HFFc6 (cell line): ENCODE results near the gene DDX1. TPM values are rescaled to one million over a fixed set of nuclear protein-coding genes. Genes with fewer than 3 reads are reported as not detected.
A peak's percentile ranks its signal among the peaks of the same experiment; 100 is the strongest.

Source experiments
- DNase-seq: peaks from one replicate; pipeline ENCODE4 v3.0.0-alpha.2; 2018
- H3K27ac Mint-ChIP-seq: 2 replicates; pipeline ENCODE4 v1.8.0; 2020; ENCODE audit warnings: mild to moderate bottlenecking, mixed read lengths
- H3K27me3 Mint-ChIP-seq: 2 replicates; pipeline ENCODE4 v1.8.0; 2021; ENCODE audit warnings: mild to moderate bottlenecking, moderate library complexity, mixed read lengths; ENCODE audit not compliant: insufficient read depth
- H3K36me3 Mint-ChIP-seq: 2 replicates; pipeline ENCODE4 v1.8.0; 2021; ENCODE audit warnings: low read depth, mixed read lengths
- H3K4me1 Mint-ChIP-seq: 2 replicates; pipeline ENCODE4 v1.8.0; 2020; ENCODE audit warnings: low read depth, mixed read lengths
- H3K4me3 Mint-ChIP-seq: 2 replicates; pipeline ENCODE4 v1.8.0; 2020; ENCODE audit warnings: mild to moderate bottlenecking, moderate library complexity, mixed read lengths
- H3K9me3 Mint-ChIP-seq: 2 replicates; pipeline ENCODE4 v1.8.0; 2020; ENCODE audit warnings: mild to moderate bottlenecking, mixed read lengths
- total RNA-seq, 6 experiments: library from RNA; stranded (reverse); fragmentation: NEBNext Ultra II Directional; extraction: Animal tissue kit (Norgen Biotek cat#: 25700); gene quantifications; 2 replicates in 1 of 6; 3 replicates in 5 of 6; pipeline ENCODE4 v1.2.3, GENCODE V29; 2021
- TF ChIP-seq, protein P1 (sequence below): fragments of 200-600 bp; sonication (generic); IDR thresholded peaks from 2 replicates; pipeline ENCODE4 v1.5.0; 2021; ENCODE audit warnings: antibody characterized with exemption, mild to moderate bottlenecking

DDX1 gene
- total RNA-seq, 6 experiments from 2014 or later = 111 to 123 (median 113) TPM

DNA sequence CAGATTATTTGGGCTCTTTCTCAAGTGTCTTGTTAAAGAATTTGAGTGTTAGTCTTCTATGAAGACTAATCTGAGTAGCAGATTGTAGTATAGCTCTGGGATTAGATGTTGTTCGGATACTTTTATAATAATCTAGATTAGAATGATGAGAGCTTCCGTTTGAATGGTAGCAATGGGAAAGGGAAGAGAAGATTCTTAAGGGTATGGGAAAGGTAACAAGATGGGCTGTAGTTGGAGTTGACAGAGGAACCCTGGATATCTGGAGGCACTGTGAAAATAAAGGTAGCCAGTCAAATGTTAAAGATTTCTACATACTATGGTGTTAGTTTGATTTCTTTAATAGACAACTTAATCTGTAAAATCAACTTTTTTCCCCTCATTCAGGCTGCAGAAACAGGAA lies 4.7 kb downstream of the DDX1 start:
- TF ChIP-seq, protein P1, sequence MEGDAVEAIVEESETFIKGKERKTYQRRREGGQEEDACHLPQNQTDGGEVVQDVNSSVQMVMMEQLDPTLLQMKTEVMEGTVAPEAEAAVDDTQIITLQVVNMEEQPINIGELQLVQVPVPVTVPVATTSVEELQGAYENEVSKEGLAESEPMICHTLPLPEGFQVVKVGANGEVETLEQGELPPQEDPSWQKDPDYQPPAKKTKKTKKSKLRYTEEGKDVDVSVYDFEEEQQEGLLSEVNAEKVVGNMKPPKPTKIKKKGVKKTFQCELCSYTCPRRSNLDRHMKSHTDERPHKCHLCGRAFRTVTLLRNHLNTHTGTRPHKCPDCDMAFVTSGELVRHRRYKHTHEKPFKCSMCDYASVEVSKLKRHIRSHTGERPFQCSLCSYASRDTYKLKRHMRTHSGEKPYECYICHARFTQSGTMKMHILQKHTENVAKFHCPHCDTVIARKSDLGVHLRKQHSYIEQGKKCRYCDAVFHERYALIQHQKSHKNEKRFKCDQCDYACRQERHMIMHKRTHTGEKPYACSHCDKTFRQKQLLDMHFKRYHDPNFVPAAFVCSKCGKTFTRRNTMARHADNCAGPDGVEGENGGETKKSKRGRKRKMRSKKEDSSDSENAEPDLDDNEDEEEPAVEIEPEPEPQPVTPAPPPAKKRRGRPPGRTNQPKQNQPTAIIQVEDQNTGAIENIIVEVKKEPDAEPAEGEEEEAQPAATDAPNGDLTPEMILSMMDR = no peak
- H3K4me1 Mint-ChIP-seq = peaks cover 18% of the 10 kb centered on the region

DNA sequence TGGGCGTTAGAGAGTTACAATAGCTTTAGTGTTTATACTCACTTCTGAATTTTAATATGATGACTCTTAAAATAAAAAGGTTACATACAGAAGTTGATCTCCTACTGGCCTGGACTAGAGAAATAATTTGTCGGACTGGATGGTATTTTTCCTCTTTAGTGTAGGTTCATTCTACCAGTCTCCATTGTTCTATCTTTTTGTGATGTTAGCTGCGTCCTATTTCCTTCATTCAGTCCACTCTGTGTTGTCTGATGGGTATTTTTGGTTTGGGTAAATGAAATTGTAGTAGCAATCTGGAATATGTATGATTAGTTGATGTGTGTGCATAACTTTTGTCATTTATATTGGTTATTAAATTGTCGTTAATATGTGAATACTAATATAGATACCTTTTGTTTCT lies 5.3 kb downstream of the DDX1 start:
- no peak for DNase-seq
- H3K4me1 Mint-ChIP-seq = peaks cover 16% of the 10 kb centered on the region
- H3K27ac Mint-ChIP-seq = no peak overlapping the region
- TF ChIP-seq, protein P1 = no peak
- H3K36me3 Mint-ChIP-seq = peaks cover 45% of the 10 kb centered on the region
- H3K27me3 Mint-ChIP-seq = no peaks in the 10 kb centered on the region
- no peak overlapping the region for H3K4me3 Mint-ChIP-seq
- H3K9me3 Mint-ChIP-seq = no peaks in the 10 kb centered on the region

More for the DNA sequence above, 4.7 kb downstream of the DDX1 start:
- Mint-ChIP-seq H3K9me3 (no peaks in the 10 kb centered on the region), H3K27me3 (no peaks in the 10 kb centered on the region), H3K36me3 (peaks cover 39% of the 10 kb centered on the region), H3K27ac (peak overlapping the region; percentile 3; the same call in 1 of the 2 replicates), H3K4me3 (no peak overlapping the region)
- DNase-seq = no peak

DNA sequence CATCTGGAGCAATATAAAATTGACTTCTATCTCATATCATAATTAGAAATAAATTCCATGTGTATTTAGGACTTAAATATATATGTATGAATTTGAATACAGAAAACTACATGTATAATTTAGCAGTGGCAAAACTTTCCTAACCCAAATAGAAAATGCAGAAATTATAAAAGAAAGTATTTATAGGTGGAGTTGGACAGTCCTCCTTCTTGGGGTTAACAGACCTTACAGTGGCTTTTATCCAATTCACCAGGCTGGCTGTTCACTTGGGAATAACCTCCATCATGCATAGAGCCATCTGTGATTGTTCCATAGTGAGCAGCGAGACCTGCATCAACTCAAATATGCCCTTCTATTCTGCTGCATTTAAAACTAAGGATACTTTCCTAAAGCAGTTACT lies 8.3 kb downstream of the DDX1 start:
- Mint-ChIP-seq H3K27ac (no peak overlapping the region), H3K4me3 (no peak overlapping the region), H3K27me3 (no peaks in the 10 kb centered on the region), H3K36me3 (peaks cover 58% of the 10 kb centered on the region), H3K9me3 (no peaks in the 10 kb centered on the region), H3K4me1 (no peaks in the 10 kb centered on the region)
- DNase-seq = no peak
- TF ChIP-seq, protein P1 = no peak

DNA sequence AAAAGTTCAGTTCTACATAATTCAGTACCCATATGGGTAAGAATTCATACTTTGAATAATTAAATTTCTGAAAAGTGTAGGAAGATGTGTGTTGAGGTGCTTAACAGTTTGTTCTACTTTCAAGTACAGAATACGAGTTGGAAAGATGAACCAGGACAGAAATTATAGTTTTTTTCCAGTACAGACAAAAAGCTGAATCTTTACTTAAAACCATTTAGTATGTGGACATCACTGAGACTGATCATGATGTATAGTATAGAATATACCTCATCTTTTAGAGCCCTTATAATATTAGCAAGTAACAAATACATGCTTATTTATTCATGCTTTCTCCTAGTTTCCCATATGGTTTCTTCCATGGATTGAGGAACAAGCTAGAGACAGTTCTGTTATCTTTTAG lies 10.0 kb downstream of the DDX1 start:
- no peaks in the 10 kb centered on the region for H3K27me3 Mint-ChIP-seq
- H3K27ac Mint-ChIP-seq = no peak overlapping the region
- H3K9me3 Mint-ChIP-seq = no peaks in the 10 kb centered on the region
- no peaks in the 10 kb centered on the region for H3K4me1 Mint-ChIP-seq
- TF ChIP-seq, protein P1 = no peak
- no peak overlapping the region for H3K4me3 Mint-ChIP-seq
- DNase-seq = no peak
- peaks cover 55% of the 10 kb centered on the region for H3K36me3 Mint-ChIP-seq

DNA sequence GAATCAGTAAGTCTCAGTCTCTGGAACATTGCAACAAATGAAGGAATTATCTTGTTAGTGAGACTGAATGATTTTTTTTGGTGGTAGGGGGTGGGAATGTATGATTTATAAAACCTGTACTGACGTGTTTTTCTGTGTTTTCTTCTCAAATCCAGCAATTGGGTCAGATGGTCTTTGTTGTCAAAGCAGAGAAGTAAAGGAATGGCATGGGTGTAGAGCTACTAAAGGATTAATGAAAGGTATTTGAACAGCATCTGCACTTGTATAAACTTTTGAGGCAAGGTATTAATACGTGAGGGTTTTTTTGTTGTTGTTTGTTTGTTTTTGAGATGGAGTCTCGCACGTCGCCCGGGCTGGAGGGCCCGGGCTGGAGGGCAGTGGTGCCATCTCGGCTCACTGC lies 10.7 kb downstream of the DDX1 start:
- no peak overlapping the region for H3K4me3 Mint-ChIP-seq
- no peaks in the 10 kb centered on the region for H3K27me3 Mint-ChIP-seq
- no peak overlapping the region for H3K27ac Mint-ChIP-seq
- no peaks in the 10 kb centered on the region for H3K4me1 Mint-ChIP-seq
- TF ChIP-seq, protein P1 = no peak
- no peaks in the 10 kb centered on the region for H3K9me3 Mint-ChIP-seq
- peaks cover 53% of the 10 kb centered on the region for H3K36me3 Mint-ChIP-seq
- no peak for DNase-seq
